ENCODE results near the gene ATP8B4.
"Not testable (repeated sequence)": the region's sequence is repeated elsewhere in the genome, so short reads cannot be mapped to it uniquely, and the experiment has no call there.

Gene ATP8B4

GRCh38 chr15:50119063-50120040 is at the start of gene ATP8B4:
Gene ATP8B4, minus strand, starts transcription at chr15:50119233. Its CDS starts 12,267 bp downstream, at chr15:50106966.
- no peak for DNase-seq

- DNase-seq = no peak
Observed at GRCh38 chr15:50168379-50168778, 49.3 kb upstream of the ATP8B4 start.

- DNase-seq = no peak
Observed at GRCh38 chr15:50167110-50167509, 48.1 kb upstream of the ATP8B4 start.

GRCh38 chr15:50166216-50166615 is 47.2 kb upstream of the ATP8B4 start:
- no peak for DNase-seq

- DNase-seq = no peak
Observed at GRCh38 chr15:50164458-50164857, 45.4 kb upstream of the ATP8B4 start.

DNA sequence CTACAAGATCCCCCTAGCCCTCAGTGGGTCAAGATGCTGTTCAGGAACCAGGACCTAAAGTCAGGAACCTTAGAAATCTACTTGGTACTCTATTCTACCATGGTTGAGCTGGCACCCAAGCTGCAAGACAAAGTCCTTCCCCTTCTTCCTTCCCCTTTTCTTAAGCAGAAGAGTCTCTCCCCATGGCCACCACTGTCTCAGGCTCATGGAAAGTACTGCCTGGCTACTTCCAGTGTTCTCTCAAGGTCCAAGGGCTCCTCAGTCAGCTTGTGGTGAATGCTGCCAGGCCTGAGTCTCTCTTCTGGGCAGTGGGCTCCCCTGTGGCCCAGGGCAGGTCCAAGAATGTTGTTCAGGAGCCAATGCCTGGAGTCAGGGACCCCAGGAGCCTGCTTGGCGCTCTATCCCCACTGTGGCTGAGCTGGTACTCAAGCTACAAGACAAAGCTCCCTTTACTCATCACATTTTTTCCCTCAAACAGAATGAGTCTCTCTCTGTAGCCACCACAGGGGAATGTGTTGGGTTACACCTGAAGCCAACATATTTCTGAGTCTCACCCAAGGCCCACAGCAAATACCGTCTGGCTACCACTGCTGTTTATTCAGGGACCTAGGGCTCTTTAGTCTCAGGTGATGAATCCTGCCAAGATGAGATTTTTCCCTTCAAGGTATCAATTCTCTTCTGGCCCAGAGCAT is 44.8 kb upstream of the ATP8B4 start:
- DNase-seq = no peak

DNA sequence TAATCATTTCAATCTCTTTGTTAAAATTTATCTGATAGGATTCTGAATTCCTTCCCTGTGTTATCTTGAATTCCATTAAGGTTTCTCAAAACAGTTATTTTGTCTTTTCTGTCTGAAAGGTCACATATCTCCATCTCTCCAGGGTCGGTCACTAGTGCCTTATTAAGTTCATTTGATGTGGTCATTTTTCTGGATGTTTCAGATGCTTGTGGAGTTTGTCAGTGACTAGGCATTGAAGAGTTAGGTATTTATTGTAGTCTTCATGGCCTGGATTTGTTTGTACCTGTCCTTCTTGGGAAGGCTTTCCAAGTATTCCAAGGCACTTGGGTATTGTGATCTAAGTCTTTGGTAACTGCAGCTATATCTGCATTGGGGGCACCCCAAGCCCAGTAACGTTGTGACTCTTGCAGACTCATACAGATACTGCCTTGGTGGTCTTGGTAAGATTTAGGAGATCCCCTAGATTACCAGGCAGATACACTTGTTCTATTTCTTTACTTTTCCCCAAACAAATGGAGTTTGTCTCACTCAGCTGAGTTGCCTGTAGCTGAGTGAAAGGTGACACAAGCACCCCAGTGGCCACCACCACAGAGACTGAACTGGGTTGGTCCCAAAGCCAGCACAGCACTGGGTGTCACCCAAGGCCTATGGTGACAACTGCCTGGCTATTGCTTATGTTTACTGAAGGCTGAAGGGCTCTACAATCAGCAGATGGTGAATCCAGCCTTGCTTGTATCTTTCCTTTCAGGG is 44.1 kb upstream of the ATP8B4 start:
- DNase-seq = no peak

GRCh38 chr15:50158236-50158635 is 39.2 kb upstream of the ATP8B4 start:
- not testable (repeated sequence) for DNase-seq

DNA sequence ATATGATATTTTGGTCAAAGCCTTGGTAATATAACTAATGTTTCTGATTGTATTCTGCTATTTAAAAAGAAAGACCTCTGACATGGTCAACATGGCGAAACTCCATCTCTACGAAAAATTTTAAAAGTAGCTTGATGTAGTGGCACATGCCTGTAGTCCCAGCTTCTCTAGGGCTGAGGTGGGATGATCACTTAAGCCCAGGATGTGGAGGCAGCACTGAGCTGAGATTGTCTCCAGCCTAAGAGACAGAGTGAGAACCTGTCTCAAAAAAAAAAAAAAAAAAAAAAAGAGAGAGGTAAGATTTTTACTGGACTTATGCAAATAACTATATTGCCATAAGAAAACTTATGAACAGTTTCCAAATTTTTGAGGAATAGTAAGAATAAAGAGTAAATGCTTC is 32.4 kb upstream of the ATP8B4 start:
- no peak for DNase-seq

- no peak for DNase-seq
Observed at GRCh38 chr15:50150851-50151250, 31.8 kb upstream of the ATP8B4 start.

DNA sequence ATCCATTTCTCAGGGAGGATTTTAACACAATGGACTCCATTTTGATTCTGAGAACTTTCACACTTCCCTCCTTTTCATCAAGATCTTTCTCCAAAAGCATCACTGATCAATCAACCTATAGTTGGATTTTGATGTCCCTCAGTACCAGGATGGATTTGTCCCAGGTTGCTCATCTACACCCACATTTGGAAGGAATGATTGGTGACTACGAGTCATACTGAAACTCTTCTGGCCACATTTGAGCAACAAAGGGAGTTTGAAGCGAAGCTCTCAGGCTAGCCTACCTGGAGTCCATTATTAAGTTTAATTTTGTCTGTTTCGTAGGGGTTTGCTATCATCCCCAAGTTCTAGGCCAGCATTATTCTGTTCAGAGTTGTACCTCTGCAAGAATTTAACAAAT is 31.3 kb upstream of the ATP8B4 start:
- DNase-seq = no peak

DNA sequence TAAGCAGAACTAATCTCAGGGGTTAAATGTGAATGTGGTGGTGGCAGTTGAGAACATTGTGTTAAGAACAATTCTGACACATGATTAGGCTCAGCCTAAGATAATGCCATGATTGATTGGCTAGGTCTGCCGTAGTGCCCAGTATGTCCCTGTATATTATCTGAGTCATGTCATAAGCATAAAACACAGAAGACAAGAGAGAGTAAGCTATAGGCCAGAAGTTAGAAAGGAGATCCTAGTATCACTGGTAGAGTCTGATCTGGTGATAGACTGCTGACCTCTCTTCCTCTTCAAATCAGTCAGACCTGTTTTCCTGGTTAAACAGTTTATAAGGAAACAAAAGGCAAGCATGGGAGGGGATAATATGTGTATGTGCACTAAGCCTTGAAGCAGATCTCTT is 30.1 kb upstream of the ATP8B4 start:
- no peak for DNase-seq

DNA sequence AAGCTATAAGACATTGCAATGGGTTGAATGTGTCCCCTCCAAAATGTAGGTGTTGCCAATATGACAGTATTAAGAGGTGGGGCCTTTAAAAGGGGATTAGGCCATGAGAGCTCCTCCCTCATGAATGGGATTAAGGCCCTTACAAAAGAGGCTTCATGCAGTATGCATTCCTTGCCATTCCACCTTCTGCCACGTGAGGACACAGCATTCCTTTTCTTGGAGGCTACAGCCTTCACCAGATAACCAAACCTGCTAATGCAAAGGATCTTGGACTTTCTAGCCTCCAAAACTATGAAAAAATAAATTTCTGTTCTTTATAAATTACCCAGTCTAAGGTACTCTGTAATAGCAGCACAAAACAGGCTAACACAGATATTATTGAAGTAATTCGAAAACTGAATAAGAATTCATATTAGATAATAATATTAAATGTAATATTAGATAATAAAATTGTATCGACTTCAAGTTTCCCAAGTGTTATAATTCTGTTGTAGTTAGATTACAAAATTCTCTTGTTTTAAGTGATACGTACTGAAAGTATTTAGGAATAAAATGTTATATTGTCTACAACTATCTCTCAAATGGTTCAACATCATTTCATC is 29.4 kb upstream of the ATP8B4 start:
- DNase-seq = no peak

DNA sequence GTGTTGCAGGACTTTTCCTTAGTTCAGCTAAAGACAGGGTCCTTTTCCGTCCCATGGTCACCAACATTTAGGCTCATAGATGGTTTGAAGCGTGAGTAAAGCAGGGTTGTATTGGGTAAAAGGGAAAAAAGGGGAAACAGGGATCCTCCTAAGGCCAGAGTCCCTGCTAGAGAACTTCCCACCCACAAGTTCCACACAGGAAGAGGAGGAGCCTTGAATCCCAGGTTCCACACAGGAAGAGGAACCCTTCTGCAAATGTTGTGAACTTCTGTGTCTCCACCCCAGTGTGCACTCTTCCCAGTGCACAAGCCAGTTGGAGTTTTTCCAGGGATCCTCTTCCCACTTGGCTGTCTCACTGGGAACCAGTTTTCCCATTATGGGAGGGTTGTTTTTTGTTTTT is 27.6 kb upstream of the ATP8B4 start:
- DNase-seq = no peak

DNA sequence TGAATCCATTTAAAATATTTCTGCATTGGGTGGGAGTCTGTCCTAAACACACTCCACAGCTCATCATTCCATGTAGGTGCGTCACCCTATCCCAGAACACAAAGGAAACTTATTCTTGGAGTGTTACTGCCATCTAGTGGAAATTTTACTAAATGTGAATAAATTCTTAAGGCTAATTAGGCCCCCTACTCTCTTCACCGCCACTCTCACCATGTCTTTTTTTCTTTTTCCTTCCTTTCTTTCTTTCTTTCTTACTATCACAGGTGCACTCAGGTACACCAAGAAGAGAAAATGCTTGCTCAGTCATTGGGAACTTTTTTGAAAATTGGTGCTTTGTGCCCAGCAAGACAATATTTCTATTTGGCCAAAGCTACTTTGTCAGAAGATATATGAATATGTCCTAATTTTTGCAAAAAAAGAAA is 26.4 kb upstream of the ATP8B4 start:
- DNase-seq = no peak

DNA sequence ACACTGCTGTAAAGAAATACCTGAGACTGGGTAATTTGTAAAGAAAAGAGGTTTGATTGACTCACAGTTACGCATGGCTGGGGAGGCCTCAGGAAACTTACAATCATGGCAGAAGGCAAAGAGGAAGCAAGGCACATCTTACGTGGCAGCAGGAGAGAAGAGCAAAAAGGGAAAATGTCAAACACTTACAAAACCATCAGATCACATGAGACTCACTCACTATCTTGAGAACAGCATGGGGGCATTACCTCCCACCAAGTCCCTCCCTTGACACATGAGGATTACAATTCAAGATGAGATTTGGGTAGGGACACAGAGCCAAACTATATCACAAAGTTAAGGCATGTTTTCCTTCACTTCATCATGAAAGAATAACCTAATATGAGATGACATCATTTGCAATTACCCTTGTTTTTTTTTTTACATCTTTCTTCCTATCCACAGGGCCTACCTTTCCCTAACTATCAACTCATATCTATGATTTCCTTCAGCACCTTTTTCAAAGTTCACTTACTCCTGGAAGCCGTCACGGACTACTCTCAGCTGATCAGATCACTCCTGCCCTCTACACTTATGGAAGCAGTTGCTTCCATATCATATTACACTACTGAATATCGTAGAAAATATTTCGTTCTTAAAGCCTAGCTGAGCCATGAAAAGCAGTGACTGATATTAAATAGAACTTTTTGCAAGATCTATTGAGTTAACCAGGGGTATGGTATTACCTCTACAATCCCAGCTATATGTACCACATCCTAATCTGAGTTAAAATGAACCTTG is 25.5 kb upstream of the ATP8B4 start:
- no peak for DNase-seq

GRCh38 chr15:50143255-50143860 is 24.3 kb upstream of the ATP8B4 start:
- no peak for DNase-seq

- DNase-seq = no peak
Observed at GRCh38 chr15:50141856-50142255, 22.8 kb upstream of the ATP8B4 start.

GRCh38 chr15:50140983-50141382 is 21.9 kb upstream of the ATP8B4 start:
- no peak for DNase-seq

DNA sequence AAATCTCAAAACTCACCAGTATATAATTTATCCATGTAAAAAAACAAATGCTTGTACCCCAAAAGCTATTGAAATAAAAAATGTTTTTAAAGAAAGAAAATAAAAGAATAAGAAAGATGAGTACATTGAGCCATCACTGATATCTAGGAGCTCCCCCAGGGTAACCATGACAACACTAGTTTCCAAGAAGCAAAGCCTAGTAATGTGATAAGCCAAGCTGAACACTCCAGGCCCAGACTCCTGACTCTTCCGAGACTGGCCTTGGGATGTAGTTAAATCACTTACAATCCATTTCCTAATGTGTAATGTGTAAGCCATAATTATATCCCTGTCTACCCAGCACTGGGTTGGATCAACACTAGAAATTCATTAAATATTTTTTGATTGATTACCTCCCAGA is 21.1 kb upstream of the ATP8B4 start:
- DNase-seq = no peak

DNA sequence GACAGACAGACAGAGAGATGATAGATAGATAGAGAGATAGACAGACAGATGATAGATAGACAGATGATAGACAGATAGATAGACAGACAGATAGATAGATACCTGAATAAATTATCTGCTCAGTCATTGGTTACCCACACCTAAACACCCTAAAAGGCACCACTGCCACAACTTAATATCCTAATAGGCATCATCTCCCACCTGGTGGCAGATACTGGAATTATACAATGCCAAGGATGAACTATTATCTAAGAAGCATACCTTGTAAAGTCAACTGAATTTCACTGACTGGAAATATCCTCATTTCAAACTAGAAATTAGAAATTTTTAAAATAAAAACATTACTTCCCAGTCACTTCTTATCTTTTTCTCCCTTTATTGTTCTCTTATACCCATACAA is 19.4 kb upstream of the ATP8B4 start:
- DNase-seq = no peak

- DNase-seq = no peak
Observed at GRCh38 chr15:50137893-50138292, 18.9 kb upstream of the ATP8B4 start.
